NB4 (cell line): Measurements from ENCODE around the gene BRAT1.

Experiments
- MYC ChIP-seq: IDR thresholded peaks from 2 replicates; pipeline ENCODE4 v1.6.1; 2011; ENCODE audit warnings: low read depth, low read length
- TF ChIP-seq, protein P1 (sequence below): IDR thresholded peaks from one replicate; pipeline ENCODE4 v1.5.1; 2012; ENCODE audit warnings: low read depth, low read length

DNA sequence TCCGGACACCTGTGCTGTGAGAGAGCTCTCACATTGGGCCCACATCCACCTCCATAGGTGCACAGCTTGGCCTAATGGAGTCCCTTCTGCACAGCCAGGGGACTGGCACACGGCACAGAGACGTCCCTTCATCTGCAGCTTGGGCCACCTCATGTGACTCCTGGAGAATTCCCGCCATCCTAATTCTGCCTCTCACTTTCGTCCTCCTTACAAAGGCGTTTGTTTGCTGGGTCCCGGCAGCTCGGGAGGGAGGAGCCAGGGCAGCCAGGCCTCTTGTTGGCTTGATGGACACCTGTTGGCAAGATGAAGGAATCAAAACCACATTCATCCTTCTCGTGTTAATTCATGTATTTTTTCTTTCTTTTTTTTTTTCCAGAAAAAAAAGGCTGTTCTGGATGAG, 45.7 kb upstream of the BRAT1 start:
- no peak for TF ChIP-seq MYC
- TF ChIP-seq, protein P1, sequence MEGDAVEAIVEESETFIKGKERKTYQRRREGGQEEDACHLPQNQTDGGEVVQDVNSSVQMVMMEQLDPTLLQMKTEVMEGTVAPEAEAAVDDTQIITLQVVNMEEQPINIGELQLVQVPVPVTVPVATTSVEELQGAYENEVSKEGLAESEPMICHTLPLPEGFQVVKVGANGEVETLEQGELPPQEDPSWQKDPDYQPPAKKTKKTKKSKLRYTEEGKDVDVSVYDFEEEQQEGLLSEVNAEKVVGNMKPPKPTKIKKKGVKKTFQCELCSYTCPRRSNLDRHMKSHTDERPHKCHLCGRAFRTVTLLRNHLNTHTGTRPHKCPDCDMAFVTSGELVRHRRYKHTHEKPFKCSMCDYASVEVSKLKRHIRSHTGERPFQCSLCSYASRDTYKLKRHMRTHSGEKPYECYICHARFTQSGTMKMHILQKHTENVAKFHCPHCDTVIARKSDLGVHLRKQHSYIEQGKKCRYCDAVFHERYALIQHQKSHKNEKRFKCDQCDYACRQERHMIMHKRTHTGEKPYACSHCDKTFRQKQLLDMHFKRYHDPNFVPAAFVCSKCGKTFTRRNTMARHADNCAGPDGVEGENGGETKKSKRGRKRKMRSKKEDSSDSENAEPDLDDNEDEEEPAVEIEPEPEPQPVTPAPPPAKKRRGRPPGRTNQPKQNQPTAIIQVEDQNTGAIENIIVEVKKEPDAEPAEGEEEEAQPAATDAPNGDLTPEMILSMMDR: no peak
